Smooth muscle cell (in vitro differentiated cells): ENCODE data around the gene RIMBP2. TPM values are rescaled to one million over a fixed set of nuclear protein-coding genes. Genes with fewer than 3 reads are reported as not detected.

Experiments used
- DNase-seq: peaks from one replicate; lab custom pipeline; 2025; ENCODE audit not compliant: unreplicated experiment; lab: John Stamatoyannopoulos, UW
- H2AFZ ChIP-seq: fragments of 200-600 bp; sonication (generic); 2 replicates; pipeline ENCODE4 v1.6.0; 2016; ENCODE audit warnings: antibody characterized with exemption, low read depth, mild to moderate bottlenecking
- H3F3A ChIP-seq: fragments of 200-600 bp; sonication (generic); 2 replicates; pipeline ENCODE4 v1.6.0; 2017; ENCODE audit warnings: antibody characterized with exemption, low read depth
- H3K27ac ChIP-seq: fragments of 200-600 bp; sonication (generic); 2 replicates; pipeline ENCODE4 v1.5.1; 2016; ENCODE audit warnings: low read depth, mild to moderate bottlenecking
- H3K27me3 ChIP-seq: fragments of 200-600 bp; sonication (generic); 2 replicates; pipeline ENCODE4 v1.6.1; 2016; ENCODE audit warnings: low read depth, mild to moderate bottlenecking
- H3K36me3 ChIP-seq: fragments of 200-600 bp; sonication (generic); 2 replicates; pipeline ENCODE4 v1.5.1; 2016; ENCODE audit warnings: low read depth
- H3K4me1 ChIP-seq: fragments of 200-600 bp; sonication (generic); 2 replicates; pipeline ENCODE4 v1.5.1; 2016; ENCODE audit warnings: low read depth
- H3K4me2 ChIP-seq: fragments of 200-600 bp; sonication (generic); 2 replicates; pipeline ENCODE4 v1.6.0; 2016; ENCODE audit warnings: mild to moderate bottlenecking
- H3K4me3 ChIP-seq: fragments of 200-600 bp; sonication (generic); 2 replicates; pipeline ENCODE4 v1.5.1; 2016; ENCODE audit warnings: mild to moderate bottlenecking
- H3K79me2 ChIP-seq: fragments of 200-600 bp; sonication (generic); 2 replicates; pipeline ENCODE4 v1.6.0; 2016; ENCODE audit warnings: low read depth, mild to moderate bottlenecking
- H3K9ac ChIP-seq: fragments of 200-600 bp; sonication (generic); 2 replicates; pipeline ENCODE4 v1.6.0; 2016; ENCODE audit warnings: low read depth
- H3K9me3 ChIP-seq: fragments of 200-600 bp; sonication (generic); replicated peaks from 2 replicates; pipeline ENCODE4 v1.5.1; 2016; ENCODE audit warnings: low read depth
- H4K20me1 ChIP-seq: fragments of 200-600 bp; sonication (generic); 2 replicates; pipeline ENCODE4 v1.6.0; 2016; ENCODE audit warnings: low read depth
- CTCF ChIP-seq: fragments of 200-600 bp; sonication (generic); IDR thresholded peaks from 2 replicates; pipeline ENCODE4 v1.5.1; 2017; ENCODE audit warnings: borderline replicate concordance, mild to moderate bottlenecking, antibody characterized with exemption; ENCODE audit not compliant: insufficient read depth, poor library complexity, severe bottlenecking
- WGBS: methylation state at CpG from one replicate; pipeline ENCODE4 v1.1.7; 2016; ENCODE audit warnings: low lambda C conversion rate; 5-methylcytosine and 5-hydroxymethylcytosine counted together
- polyA plus RNA-seq: library from polyadenylated mRNA; unstranded; fragments of >200 nt; fragmentation: Nextera tagmentation; extraction: Ambion mirVana; gene quantifications from 2 replicates; pipeline ENCODE4 v1.2.1, GENCODE V29; 2016
- total RNA-seq: library from RNA; depleted of rRNA; stranded (reverse); fragments of >200 nt; gene quantifications from 2 replicates; pipeline ENCODE4 v1.2.3, GENCODE V29; 2014

The RIMBP2 gene
- total and polyA plus RNA-seq, 2 experiments from 2014 or later: 2.3 TPM; not detected in 1

GRCh38 chr12:130591736-130592135 is 124.4 kb downstream of the RIMBP2 start:
- DNase-seq: no peak
- Histone ChIP-seq H2AFZ (no peak overlapping the region), H3K9me3 (no peaks in the 10 kb centered on the region), H4K20me1 (no peaks in the 10 kb centered on the region), H3K4me3 (no peak overlapping the region), H3F3A (no peaks in the 10 kb centered on the region), H3K27me3 (no peaks in the 10 kb centered on the region), H3K9ac (no peak overlapping the region), H3K79me2 (no peaks in the 10 kb centered on the region), H3K4me2 (no peak overlapping the region), H3K36me3 (no peaks in the 10 kb centered on the region), H3K4me1 (no peaks in the 10 kb centered on the region), H3K27ac (no peak overlapping the region)
- WGBS: 88% methylated on average over 9 of the region's 9 CpGs
- TF ChIP-seq CTCF: no peak

GRCh38 chr12:130590685-130591084 is 125.4 kb downstream of the RIMBP2 start:
- Histone ChIP-seq H3K9ac (no peak overlapping the region), H4K20me1 (no peaks in the 10 kb centered on the region), H3K27me3 (no peaks in the 10 kb centered on the region), H3F3A (no peaks in the 10 kb centered on the region), H3K36me3 (no peaks in the 10 kb centered on the region), H3K9me3 (no peaks in the 10 kb centered on the region), H3K79me2 (no peaks in the 10 kb centered on the region), H3K4me2 (no peak overlapping the region), H2AFZ (no peak overlapping the region), H3K4me3 (no peak overlapping the region), H3K4me1 (no peaks in the 10 kb centered on the region), H3K27ac (no peak overlapping the region)
- no peak for TF ChIP-seq CTCF
- 90% methylated on average over 12 of the region's 12 CpGs for WGBS
- DNase-seq: no peak

- Histone ChIP-seq H3K4me1 (no peaks in the 10 kb centered on the region), H3K4me2 (no peak overlapping the region), H3K27me3 (no peaks in the 10 kb centered on the region), H3F3A (no peaks in the 10 kb centered on the region), H4K20me1 (no peaks in the 10 kb centered on the region), H3K27ac (no peak overlapping the region), H3K36me3 (no peaks in the 10 kb centered on the region), H3K9me3 (no peaks in the 10 kb centered on the region), H3K9ac (no peak overlapping the region), H2AFZ (no peak overlapping the region), H3K4me3 (no peak overlapping the region), H3K79me2 (no peaks in the 10 kb centered on the region)
- no peak for DNase-seq
- TF ChIP-seq CTCF: no peak
- WGBS: 81% methylated on average over 11 of the region's 11 CpGs
Observed at GRCh38 chr12:130589540-130590317, 126.4 kb downstream of the RIMBP2 start.
